Measurements from ENCODE around the gene FLRT1. TPM values are rescaled to one million over a fixed set of nuclear protein-coding genes. Genes with fewer than 3 reads are reported as not detected.

FLRT1 gene
- total RNA-seq, 1 experiment from 2014 or later = 0.31 TPM

DNA sequence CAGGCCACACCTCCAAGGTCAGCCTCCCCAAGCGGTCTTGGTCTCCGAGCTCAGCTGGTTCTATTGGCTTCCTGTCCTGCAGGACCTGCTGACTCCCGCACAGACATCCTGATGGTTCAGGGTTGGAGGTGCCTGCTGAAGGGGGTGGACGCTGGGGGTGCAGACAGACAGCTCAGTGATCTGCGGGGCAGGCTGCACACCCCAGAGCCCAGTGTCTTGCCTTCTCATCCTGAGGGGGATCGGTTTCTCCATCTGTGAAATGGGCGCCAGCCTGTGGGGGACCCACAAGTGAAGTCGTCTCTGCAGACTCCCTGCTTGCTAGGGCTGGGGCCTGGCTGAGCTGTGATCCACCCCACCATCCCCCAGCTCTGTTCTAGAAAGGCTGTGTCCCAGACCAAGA lies 13.8 kb downstream of the FLRT1 start:
- H3K4me2 ChIP-seq (ENCODE audit: insufficient read depth, insufficient read length, low read length) = no peak overlapping the region
- no peaks in the 10 kb centered on the region for H3K23me2 ChIP-seq (ENCODE audit: insufficient read length, low read depth, low read length, poor library complexity, severe bottlenecking)
- H3K9me3 Mint-ChIP-seq = no peaks in the 10 kb centered on the region
- H3K23ac ChIP-seq (ENCODE audit: insufficient read length, low read depth, low read length) = no peak overlapping the region
- H3K4me1 ChIP-seq (ENCODE audit: insufficient read depth, low read length) = peaks cover 2% of the 10 kb centered on the region; the same call in 1 of the 2 replicates
- no peak overlapping the region for H2AK5ac ChIP-seq (ENCODE audit: insufficient read length, low read length)
- no peak overlapping the region for H3K56ac ChIP-seq (ENCODE audit: insufficient read length, low read depth, low read length)
- H3K4me1 Mint-ChIP-seq = peaks cover 21% of the 10 kb centered on the region in 2 experiments
- no peaks in the 10 kb centered on the region for H3K9me3 ChIP-seq (ENCODE audit: control insufficient read depth, low read depth, low read length)
- TF ChIP-seq, protein P1, sequence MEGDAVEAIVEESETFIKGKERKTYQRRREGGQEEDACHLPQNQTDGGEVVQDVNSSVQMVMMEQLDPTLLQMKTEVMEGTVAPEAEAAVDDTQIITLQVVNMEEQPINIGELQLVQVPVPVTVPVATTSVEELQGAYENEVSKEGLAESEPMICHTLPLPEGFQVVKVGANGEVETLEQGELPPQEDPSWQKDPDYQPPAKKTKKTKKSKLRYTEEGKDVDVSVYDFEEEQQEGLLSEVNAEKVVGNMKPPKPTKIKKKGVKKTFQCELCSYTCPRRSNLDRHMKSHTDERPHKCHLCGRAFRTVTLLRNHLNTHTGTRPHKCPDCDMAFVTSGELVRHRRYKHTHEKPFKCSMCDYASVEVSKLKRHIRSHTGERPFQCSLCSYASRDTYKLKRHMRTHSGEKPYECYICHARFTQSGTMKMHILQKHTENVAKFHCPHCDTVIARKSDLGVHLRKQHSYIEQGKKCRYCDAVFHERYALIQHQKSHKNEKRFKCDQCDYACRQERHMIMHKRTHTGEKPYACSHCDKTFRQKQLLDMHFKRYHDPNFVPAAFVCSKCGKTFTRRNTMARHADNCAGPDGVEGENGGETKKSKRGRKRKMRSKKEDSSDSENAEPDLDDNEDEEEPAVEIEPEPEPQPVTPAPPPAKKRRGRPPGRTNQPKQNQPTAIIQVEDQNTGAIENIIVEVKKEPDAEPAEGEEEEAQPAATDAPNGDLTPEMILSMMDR (conservative IDR thresholded peaks at IDR 0.05) = no peak
- H3K14ac ChIP-seq (ENCODE audit: insufficient read depth, low read length) = no peak overlapping the region
- H3K27me3 ChIP-seq (ENCODE audit: insufficient read depth, low read length) = peaks cover 13% of the 10 kb centered on the region; the same call in 1 of the 2 replicates
- peaks cover 66% of the 10 kb centered on the region for H3K27me3 Mint-ChIP-seq (ENCODE audit: low read depth)
- H2BK20ac ChIP-seq (ENCODE audit: low read depth, low read length, poor library complexity, severe bottlenecking) = no peak overlapping the region
- H4K91ac ChIP-seq (ENCODE audit: insufficient read length, low read depth, low read length) = no peak overlapping the region
- H2BK120ac ChIP-seq (ENCODE audit: low read depth, low read length, poor library complexity, severe bottlenecking) = no peak overlapping the region
- no peak overlapping the region for H2AFZ ChIP-seq (ENCODE audit: low read length)
- no peak overlapping the region for H3T11ph ChIP-seq (ENCODE audit: low read length)
- H4K5ac ChIP-seq (ENCODE audit: insufficient read length, low read depth, low read length) = no peak overlapping the region
- no peaks in the 10 kb centered on the region for H3K79me2 ChIP-seq (ENCODE audit: insufficient read depth, low read length)
- no peaks in the 10 kb centered on the region for H4K20me1 ChIP-seq (ENCODE audit: control insufficient read depth, insufficient read depth, insufficient read length)
- H2BK12ac ChIP-seq (ENCODE audit: insufficient read length, low read depth, low read length) = no peak overlapping the region
- DNase-seq = no peak
- H3K79me1 ChIP-seq (ENCODE audit: insufficient read depth, low read depth, low read length, poor library complexity, severe bottlenecking) = no peaks in the 10 kb centered on the region
- no peak overlapping the region for H3K4me3 Mint-ChIP-seq
- no peak overlapping the region for H3K18ac ChIP-seq (ENCODE audit: insufficient read length, low read depth, low read length)
- H4K8ac ChIP-seq (replicated peaks; ENCODE audit: insufficient read length, low read depth, low read length) = no peak overlapping the region
- no peak overlapping the region for H3K4ac ChIP-seq (ENCODE audit: low read depth, low read length)
- H3K27ac Mint-ChIP-seq = no peak overlapping the region
- no peak overlapping the region for H2BK15ac ChIP-seq (ENCODE audit: low read depth, low read length)
- no peak overlapping the region for H3K9ac ChIP-seq (ENCODE audit: extremely low read depth, insufficient read length, low read length)
- H3K27ac ChIP-seq (ENCODE audit: insufficient read length, low read depth, low read length) = no peak overlapping the region
- no peaks in the 10 kb centered on the region for H3K36me3 Mint-ChIP-seq (ENCODE audit: insufficient read depth in 1 of 3, low read depth in 3 of 3)
- no CpG with 5 or more reads among the region's 8 CpGs for WGBS (ENCODE audit: extremely low coverage, insufficient read length, low lambda C conversion rate)
- no peak overlapping the region for H2BK5ac ChIP-seq (ENCODE audit: insufficient read length, low read length)

All from H9 (cell line).